ENCODE data around the gene CSNK2B.

The CSNK2B gene

DNA sequence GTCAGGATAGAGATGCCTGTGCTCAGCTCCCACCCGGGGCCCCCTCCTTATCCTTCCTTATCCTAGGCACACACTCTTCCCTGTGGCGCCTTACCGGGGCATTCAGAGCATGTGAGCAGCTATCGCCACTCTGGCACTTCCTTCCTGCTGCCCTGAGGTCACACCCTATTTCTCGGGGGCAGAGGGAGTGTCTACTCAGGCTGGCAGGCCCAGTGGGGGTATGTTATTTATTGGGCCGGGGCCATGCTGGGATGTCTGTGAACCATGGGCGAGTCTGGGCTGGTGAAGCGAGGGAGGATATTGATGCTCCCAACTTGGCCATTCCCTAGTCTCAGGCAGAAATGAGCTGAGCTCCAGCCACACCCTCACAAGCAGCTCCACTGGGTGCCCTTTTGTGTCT is 45.4 kb downstream of the CSNK2B start:
- no peak for DNase-seq (ENCODE audit: low read depth)

DNA sequence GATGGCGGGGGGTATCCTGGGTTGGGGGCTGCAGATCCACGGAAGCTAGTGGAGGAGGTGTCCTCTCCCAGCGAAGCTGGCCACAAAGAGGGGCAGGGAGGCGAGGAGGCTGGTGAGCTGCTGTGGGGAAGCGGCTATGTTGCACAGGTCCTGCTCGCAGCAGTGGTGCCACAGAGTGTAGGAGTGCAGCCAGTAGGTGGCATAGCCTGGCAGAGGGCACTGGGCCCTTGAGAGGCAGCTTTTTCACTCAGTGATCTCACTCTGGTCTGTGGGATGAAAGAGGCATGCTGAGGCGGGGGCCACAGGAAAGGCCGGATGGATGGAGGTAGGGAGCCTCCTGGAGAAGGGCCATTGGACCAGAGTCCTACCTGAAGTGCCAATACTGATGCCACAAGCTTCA is 46.4 kb downstream of the CSNK2B start:
- no peak for DNase-seq (ENCODE audit: low read depth)

DNA sequence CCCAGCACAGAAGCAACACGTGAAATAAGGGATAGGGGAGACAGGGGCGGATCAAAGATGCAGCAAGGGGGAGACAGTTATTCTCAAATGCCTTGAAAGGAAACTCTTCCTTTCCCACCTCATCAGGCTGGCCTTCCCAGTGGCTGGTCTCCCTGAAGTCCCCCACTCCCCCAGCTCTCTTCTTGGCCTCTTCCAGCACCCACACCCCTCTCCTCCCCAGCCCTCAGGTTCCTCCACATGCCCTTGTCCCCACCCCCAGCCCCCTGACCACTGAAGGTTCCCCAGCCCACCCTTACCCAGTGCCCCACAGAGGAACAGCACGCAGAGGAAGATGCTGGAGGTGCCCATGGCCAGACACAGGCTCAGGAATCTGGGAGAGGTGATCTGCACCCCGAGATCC is 47.6 kb downstream of the CSNK2B start:
- DNase-seq (ENCODE audit: low read depth): no peak

- DNase-seq (ENCODE audit: low read depth): no peak
These were observed 48.3 kb downstream of the CSNK2B start for GRCh38 chr6:31713991-31714684.

- DNase-seq (ENCODE audit: low read depth): no peak
These were observed 49.4 kb downstream of the CSNK2B start, which contains the start of gene LY6G6D for GRCh38 chr6:31715022-31715958. Gene LY6G6D, plus strand, starts transcription at chr6:31715348. Its CDS starts 8 bp downstream, at chr6:31715356.

GRCh38 chr6:31717499-31718222 is 51.8 kb downstream of the CSNK2B start:
- no peak for DNase-seq (ENCODE audit: low read depth)

DNA sequence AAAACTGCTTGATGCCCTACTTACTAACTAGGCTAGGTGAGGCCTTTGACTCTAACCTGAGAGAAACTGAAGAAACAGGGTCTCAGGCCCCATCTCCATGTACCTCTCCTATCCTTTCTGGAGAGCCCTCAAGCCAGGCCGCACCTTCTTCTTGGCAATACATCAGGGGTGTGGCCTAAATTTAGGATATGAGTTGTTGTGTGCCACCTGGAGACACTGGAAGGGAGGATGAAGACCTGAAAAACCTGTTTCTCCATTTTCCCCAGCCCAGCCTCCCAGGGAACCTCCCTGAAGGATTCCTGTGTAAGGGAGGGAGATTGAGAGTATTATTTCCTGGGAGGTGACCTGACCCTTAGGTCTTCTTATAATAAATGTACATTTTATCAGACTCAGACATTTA is 52.4 kb downstream of the CSNK2B start:
- no peak for DNase-seq (ENCODE audit: low read depth)

GRCh38 chr6:31719001-31719400 is 53.1 kb downstream of the CSNK2B start:
- DNase-seq (ENCODE audit: low read depth): no peak

Data from activated gamma-delta T cell treated with anti-CD3 and anti-CD28 coated beads, Interleukin-2, amount 50 U/mL, for 16 hours (primary cell).